HG03575 (cell line): Measurements from ENCODE around the gene VMA21.

Experiments
- ATAC-seq: cut with Tn5 transposase; IDR thresholded peaks from one replicate; pipeline ENCODE4 v1.9.1; 2021; ENCODE audit not compliant: unreplicated experiment, insufficient number of reproducible peaks, low FRiP score; ENCODE audit errors: extremely low read depth

Gene VMA21

GRCh38 chrX:151458824-151459223 is 61.8 kb downstream of the VMA21 start:
- ATAC-seq: no peak
